Omental fat pad (tissue), 4 donors: ENCODE measurements around the gene CRABP1. TPM values are rescaled to one million over a fixed set of nuclear protein-coding genes. Genes with fewer than 3 reads are reported as not detected.

Experiments
- ATAC-seq: fragments of 150-250 bp; one replicate; pipeline ENCODE4 v1.9.1; 2016; ENCODE audit warnings: mild to moderate bottlenecking, moderate library complexity; ENCODE audit not compliant: low FRiP score
- DNase-seq: peaks from one replicate; pipeline ENCODE4 v3.0.0-alpha.2; 2019; ENCODE audit warnings: low spot score
- total RNA-seq, 4 donors: library from RNA; depleted of rRNA; stranded (reverse); fragments of >200 nt; gene quantifications; one replicate each; pipeline ENCODE4 v1.1.0, GENCODE V29; 2016
- TF ChIP-seq, protein P1 (sequence below), 3 donors: fragments of 450-650 bp; IDR thresholded peaks; one replicate each; pipeline ENCODE4 v1.5.1; 2016 to 2017; ENCODE audit warnings: antibody characterized with exemption in 3 of 3, mild to moderate bottlenecking in 3 of 3, moderate library complexity in 2 of 3

Gene CRABP1
- total RNA-seq = 1 to 10 TPM in 1 of 4 donors, not detected in 3; 1.6 TPM

DNA sequence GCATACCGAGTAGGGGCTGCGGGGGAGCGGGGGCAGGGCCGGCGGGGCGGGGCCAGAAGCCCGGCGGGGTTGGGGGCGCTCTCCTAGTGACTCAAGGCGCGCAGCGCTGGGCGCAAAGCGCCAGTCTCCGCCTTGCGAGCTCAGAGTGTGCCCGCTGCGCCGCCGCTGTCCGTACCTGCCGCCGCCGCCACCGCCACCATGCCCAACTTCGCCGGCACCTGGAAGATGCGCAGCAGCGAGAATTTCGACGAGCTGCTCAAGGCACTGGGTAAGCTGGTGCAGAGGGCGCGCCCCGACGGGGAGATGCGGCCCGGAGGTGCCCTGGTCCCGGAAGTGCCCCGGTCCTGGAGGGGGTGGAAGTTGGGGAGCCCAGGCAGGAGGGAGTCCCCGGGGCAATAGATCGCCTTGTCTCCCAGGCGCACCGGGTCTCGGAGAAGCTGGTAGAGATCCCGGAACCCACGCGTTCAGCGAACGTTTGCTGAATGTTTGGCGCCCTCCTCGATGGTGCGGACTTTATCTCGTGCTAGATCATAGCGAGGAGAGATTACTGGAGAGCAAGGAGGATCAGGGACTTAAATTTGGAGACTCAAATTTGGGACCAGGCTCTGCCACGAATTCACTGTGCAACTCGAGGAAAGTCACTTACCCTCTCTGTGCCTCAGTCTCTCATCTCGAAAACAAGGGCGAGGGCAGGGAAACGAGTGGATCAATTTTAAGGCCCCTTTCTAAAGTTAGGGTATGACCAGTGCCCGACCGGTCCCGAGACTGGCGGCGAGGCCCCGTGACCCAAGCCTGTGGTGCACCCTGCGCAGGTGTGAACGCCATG is at the start of gene CRABP1:
TSS of gene CRABP1 (plus strand) at position 123 of the 826 bp plus-strand sequence. CDS start at position 199, 76 bp downstream.
- DNase-seq = no peak
- ATAC-seq = no peak
- TF ChIP-seq, protein P1, sequence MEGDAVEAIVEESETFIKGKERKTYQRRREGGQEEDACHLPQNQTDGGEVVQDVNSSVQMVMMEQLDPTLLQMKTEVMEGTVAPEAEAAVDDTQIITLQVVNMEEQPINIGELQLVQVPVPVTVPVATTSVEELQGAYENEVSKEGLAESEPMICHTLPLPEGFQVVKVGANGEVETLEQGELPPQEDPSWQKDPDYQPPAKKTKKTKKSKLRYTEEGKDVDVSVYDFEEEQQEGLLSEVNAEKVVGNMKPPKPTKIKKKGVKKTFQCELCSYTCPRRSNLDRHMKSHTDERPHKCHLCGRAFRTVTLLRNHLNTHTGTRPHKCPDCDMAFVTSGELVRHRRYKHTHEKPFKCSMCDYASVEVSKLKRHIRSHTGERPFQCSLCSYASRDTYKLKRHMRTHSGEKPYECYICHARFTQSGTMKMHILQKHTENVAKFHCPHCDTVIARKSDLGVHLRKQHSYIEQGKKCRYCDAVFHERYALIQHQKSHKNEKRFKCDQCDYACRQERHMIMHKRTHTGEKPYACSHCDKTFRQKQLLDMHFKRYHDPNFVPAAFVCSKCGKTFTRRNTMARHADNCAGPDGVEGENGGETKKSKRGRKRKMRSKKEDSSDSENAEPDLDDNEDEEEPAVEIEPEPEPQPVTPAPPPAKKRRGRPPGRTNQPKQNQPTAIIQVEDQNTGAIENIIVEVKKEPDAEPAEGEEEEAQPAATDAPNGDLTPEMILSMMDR (IDR thresholded peaks at IDR 0.05) = no peak

DNA sequence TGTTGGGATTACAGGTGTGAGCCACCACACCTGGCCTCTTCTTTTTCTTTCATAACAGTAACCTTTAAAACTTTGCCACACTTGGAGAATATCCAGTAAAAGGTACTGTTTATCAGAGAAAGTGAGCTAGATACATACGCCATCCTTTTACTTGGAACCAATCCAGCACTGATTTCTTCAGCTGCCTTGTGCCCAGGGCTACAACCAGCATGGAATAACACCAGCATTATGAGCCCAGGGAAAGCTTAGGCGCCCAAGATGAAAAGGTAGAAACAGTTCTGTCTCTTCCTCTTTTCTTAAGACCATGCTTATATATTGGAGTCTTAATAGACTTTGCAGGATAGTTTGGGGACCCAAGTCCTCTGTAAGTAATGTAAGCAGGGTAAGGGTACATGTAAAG is 49.1 kb upstream of the CRABP1 start:
- ATAC-seq (no peak), DNase-seq (no peak)
- TF ChIP-seq, protein P1 (IDR thresholded peaks at IDR 0.05) = no peak

DNA sequence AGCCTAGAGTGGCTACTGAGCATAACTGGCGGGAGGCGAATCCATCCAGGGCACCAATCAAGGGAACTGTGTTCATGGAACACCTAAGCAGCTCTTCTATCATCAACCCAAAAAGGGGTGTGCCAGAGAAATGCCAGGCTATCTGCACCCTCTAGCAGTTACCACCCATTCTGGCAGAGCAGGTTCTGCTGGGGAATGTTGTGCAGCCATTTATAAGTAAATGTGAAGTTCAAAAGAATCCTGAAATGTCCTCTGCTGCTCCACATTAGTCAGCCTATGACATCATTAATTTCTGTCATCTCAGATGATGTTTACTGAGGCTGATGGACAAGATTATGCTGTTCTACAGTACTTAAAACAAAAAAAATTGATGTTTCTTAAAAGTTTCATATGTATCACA is 48.5 kb upstream of the CRABP1 start:
- no peak for DNase-seq
- no peak for ATAC-seq

DNA sequence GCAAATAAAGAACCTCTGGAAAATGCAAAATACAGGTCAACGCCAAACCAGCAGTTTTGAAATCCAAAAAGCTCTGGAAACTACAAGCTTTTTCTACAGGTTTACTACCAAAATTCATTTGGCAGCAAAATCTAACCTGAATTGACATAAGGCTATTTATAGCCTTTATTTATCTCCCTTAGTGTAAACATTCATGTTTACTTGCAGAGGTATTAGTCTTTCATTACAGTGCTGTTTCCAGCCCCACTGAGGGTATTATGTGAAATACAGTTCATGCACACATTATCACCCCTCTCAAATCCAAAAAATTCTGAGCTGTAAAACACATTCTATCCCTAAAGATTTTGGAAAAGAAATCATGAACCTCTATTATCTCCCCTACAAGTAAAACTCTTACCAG is 47.9 kb upstream of the CRABP1 start:
- ATAC-seq (no peak), DNase-seq (no peak)
- TF ChIP-seq, protein P1 (IDR thresholded peaks at IDR 0.05) = no peak

More for the DNA sequence above, 48.5 kb upstream of the CRABP1 start:
- TF ChIP-seq, protein P1 (IDR thresholded peaks at IDR 0.05) = no peak

DNA sequence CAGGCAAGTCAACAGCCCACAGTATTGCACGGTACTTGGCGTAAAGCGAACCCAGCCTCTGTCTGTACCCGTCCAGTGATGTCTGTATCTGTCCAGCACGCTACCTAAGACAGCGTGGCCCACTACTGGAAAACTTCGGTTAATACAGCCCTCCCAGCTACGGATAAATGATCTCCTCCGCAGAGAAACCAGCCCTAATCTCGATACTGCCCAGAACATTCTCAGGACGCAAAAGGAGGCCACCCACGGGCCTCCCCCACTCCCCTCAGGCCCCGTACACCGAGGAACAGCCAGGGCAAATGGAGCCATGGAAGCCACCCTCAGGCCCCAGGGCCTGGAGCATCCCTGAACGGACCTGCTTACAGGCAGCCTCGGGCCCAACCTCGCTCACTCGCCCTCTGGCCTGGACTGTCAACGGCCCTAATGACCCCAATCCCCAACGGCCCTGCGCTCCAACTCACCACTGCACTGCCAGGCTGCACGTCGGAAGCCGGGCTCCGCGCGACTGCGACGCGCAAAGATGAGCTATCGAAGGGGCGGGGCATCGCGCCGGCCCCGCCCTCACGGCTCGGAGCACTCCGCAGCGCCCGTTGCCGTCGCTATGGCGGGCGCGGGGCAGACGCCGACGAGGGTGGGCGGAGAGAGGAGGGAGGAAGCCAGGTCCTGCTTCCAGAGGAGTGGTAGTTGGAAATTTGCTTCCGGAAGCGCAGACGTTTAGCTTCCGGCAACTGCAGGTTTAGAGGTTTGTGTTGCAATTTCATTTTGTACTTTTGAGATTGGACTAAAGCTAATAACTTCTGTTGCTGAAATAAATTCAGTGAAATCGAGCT is 40.8 kb upstream of the CRABP1 start, which contains the start of gene SKIC8:
TSS of gene SKIC8 (minus strand) at position 509 of the 830 bp plus-strand sequence. CDS start 3,923 bp downstream, outside the sequence.
- peak; percentile 63 for DNase-seq

DNA sequence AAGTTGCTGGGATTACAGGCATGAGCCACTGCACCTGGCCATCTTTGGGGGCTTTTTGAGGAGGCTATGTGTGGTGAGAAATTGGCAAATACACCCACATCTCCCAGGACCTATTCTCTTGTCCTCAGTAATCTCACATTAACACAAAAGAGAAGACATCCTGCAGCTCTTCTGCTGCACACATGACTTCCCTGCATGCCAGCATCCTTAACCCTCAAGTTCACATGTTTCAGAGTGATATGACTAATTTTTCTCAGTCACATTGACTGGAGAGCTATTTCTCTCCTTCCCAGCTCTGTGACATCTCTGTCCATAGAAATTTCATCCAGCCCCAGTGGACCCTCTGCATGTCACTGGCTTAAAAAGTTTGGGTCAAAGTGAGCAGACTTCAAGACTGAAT is 38.8 kb upstream of the CRABP1 start:
- DNase-seq = no peak
- TF ChIP-seq, protein P1 (IDR thresholded peaks at IDR 0.05) = no peak
- ATAC-seq = no peak

More for the DNA sequence above, 40.8 kb upstream of the CRABP1 start, which contains the start of gene SKIC8:
- ATAC-seq = peak; percentile 99
- TF ChIP-seq, protein P1 (IDR thresholded peaks at IDR 0.05) = no peak
